ENCODE results near the gene SPATA31A7.
"Not testable (repeated sequence)": the region's sequence is repeated elsewhere in the genome, so short reads cannot be mapped to it uniquely, and the experiment has no call there.

Gene SPATA31A7

DNA sequence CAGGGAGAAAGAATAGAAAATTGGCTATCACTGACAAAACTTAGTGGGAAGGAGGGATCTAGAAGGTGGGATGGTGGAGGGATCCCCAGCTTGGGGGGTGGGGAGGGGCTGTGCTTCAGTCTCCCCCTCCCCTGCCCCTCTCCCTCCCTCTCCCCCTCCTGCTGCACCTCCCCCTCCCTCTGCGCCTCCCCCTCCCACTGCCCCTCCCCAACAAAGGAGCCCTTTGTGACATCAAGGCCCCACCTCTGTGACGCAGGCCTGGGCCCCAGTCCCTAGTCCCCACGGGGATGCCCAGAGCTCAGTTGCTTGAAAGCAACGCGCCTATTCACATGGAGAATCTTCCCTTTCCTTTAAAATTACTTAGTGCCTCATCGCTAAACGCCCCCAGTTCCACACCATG lies at the start of gene SPATA31A7:
Gene SPATA31A7 (plus strand): TSS at position 301 of the 400 bp plus-strand sequence. CDS start 29 bp downstream, at position 330.
- not testable (repeated sequence) for DNase-seq

DNA sequence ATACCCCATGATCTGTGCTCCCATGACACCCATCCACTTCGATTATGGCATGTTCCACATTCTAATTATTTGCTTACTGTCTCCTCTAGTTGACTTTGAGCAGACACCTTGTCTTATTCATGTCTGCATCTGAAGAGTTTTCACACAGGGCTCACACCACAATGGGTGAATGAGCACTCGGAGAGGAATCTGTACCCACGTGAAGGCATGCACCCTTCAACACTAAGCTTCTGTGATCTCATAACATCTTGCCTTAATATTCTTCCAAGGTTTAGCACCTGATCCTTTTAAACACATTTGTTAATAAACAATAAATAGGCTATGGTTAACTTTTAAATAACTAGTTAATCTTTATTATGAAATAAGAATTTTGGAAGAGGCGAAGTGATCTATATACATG lies 36.6 kb downstream of the SPATA31A7 start:
- not testable (repeated sequence) for DNase-seq
